GM19328 (cell line): Measurements from ENCODE around the gene GPN2.

Experiments
- ATAC-seq: cut with Tn5 transposase; IDR thresholded peaks from one replicate; pipeline ENCODE4 v1.9.1; 2021; ENCODE audit warnings: mild to moderate bottlenecking, moderate library complexity; ENCODE audit not compliant: unreplicated experiment

The GPN2 gene

DNA sequence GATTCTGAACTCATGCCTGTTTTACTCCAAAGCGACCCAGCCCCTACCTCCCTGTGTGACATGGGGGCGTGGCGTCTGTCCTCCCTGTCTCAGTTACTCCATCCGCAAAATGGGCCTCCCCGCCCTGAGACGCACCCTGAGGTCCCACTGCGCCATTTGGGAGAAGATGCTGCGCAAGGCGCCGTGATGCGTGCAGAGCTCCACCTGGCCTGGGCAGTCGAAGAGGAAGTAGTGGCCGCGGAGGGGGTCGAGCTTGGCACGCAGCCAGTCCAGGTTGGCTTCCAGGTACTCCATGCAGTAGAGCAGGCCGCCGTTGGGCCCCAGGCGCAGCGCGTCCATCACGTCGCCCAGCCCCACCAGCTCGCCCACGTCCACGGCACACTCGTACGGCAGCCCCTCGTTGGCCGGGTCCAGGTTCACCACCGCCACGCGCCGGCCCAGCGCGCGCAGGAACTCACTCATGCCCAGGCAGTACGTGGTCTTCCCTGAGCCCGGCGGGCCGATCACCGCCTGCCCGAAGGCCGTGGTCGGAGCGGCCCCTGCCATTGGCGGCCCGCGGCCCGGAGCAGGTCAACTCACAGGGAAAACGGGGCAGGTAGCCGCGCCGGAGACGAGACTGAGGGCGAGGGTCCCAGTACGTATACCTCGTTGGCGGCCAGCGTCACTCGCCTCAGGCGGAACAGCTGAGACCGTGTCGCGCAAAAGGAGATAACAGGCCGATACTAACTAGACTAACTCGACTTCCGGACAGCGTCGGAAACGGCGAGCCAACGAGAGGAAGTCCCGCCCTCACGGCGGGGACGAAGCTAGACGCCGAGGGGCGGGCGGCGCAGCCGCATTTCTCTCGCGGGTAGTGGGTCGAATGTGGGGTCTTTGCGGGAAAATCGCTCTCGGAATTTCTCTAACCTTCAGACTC lies at the start of gene GPN2:
GPN2 (minus strand) TSS at position 733 of the 916 bp plus-strand sequence; CDS start at position 546, 187 bp downstream.
- peak; percentile 86 for ATAC-seq

DNA sequence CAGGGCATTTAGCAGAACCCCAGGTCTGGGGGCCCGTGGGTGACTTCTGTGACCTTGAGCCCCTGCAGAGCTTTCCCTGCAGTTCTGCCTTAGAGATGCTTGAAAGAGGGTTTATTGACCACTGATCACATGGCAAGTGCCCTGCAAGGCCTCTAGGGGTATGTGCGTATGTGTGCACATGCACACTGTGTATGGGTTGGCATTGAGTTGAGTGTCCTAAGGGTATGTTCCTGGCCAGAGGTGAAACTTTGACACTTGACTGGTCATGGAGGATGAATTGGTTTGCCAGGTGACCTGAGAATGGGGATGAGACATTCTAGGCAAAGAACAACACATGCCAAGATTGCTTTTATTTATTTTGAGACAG lies 48.6 kb upstream of the GPN2 start:
- no peak for ATAC-seq

DNA sequence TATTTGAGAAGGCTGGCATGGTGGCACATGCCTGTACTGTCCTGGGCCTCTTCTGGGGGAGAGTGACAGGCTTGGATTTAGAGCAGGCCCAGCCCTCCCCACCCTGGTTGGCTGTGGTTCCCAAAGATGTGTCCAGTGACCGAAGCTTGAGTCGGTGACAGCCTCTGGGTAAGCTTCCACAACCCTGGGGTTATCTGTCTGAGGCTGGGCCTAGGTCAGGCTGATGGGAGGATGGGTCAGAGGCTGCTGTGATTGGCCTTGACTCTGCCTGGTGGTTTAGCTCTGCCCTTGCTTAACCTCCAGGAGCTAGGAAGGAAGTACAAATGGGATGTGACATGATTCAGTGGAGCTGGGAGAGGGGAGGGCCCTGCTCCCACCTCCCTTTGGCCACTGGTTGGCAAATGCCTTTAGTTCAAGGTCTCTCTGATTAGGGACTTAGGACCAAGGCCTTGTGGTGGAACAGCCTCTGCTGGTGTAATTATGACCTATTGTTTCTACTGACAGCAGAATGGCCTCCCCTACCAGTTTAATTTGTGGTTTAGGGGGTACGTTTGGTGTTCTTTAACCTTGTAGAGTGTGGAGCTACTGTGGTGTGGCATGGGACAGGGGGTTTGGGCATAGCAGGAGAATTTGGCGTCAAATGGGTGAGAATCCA lies 48.0 kb upstream of the GPN2 start:
- ATAC-seq: no peak

DNA sequence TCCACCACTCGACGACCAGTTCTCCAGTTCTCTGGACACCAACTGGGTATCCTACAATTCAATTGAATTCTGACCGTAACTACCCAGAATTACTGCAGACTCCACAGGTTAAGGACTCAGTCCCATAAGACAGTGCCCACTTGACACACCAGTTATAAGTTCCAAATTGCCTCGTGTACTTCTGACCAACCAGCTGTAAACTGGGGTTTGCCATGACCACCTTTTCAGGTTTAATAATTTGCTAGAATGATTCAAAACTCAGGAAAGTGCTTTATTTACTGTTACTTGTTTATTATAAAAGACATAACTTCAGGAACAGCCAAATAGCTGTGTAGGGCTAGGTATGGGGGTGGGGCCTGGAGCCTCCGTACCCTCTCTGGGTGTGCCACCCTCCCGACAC lies 46.7 kb upstream of the GPN2 start:
- ATAC-seq: no peak

DNA sequence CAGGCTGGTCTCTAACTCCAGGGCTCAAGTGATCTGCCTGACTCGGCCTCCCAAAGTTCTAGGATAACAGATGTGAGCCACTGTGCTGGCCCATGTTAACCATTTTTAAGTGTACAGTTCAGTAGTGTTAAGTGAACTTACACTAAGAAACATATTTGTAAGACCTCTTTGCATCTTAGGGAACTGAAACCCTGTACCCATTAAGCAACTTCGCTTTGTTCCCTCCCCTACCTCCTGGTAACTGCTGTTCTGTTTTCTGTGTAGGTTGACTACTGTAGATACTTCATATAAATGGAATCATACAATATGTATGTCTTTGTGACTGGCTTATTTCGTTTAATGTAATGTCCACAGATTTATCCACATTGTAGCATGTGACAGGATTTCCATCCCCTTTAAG lies 42.4 kb upstream of the GPN2 start:
- ATAC-seq: no peak

DNA sequence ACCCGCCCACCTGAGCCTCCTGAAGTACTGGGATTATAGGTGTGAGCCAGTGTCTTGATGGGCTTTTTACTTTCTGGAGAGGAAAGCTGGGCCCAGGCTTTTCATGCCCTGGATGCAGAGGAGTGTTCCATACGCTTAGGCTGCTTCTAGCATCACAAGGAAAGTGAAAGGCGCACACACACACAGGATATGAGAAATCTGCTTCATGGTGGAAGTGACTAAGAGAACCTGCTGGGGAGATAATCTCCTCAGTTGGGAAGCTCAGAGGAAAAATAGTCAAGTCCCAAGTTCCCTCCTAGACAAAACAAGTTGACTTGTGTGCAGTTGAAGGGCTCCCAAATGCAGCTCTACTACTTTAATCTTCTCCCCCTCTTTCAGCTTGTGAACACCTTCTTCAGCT lies 33.6 kb upstream of the GPN2 start:
- ATAC-seq: no peak

DNA sequence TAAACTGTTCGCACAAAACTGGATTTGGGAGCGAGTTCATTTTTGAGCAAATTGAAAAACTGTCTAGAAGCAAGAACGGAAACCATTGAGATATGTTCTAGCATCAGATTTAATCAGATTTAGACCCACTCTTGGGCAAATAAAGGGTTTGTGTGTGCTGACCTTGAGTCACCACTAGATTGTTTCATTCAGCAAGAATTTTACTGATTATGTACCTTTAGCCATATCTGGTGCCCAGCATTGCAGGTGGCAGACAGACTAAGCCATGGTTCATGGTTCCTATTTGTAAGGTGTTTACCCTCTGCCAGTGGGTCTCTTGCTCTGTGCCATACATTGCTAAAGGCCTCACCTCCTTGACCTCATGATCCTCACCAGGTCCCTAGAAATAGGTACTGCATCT lies 32.8 kb upstream of the GPN2 start:
- no peak for ATAC-seq

DNA sequence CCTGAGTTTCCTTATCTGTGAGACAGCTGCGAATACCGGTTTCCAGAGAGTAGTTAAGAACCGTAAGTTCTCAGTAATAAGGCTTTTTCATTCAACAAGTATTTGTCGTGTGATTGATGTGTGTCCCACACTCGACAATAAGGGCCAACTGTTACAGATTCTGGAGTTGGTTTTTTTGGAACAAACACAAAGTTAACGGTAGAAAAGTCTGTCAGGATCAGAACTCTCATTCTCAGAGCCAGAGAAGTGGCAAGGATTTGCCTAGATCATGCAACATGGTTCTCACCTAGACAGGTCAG lies 32.3 kb upstream of the GPN2 start:
- ATAC-seq: no peak

DNA sequence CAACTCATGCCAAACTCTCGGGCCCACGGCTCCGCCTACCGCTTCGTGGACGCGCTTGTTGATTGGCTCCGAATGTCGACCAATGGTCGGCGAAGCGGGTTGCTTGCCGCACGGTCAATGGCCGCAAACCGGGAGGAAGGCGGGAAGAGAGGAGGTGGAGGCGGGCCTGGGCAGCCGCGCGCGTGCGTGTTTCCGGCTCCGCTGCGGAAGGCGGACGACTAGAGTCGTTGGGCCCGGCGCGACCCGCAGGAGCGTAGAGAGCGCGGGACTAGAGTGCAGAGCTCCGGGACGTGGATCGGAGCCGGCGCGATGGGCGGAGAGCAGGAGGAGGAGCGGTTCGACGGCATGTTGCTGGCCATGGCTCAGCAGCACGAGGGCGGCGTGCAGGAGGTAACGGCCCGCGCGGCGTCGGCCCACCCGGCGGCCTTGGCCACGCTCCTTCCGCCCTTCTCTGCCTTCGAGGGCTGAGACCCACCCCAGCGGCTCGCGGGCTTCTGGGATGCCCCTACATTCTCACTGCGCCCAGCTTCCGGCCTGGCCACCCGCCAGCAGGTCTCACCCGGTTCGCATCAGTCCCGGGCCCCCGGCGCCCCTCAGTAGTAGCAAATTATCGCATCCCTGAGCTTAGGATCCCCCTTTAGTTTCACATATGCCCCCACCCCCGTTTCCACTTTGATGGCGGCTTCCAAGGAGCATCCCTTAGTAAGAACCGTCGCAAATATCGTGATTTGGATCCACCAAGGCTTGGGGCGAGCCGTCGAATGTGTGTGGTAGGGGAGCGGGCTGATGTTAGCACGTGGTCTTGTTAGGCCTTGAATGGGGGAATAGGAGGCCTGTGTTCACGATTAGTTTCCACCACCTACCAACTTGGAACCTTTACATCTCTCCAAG lies 31.7 kb upstream of the GPN2 start, which contains the start of gene NUDC:
NUDC (plus strand) TSS at position 204 of the 891 bp plus-strand sequence; CDS start at position 310, 106 bp downstream.
- ATAC-seq: peak; percentile 92

DNA sequence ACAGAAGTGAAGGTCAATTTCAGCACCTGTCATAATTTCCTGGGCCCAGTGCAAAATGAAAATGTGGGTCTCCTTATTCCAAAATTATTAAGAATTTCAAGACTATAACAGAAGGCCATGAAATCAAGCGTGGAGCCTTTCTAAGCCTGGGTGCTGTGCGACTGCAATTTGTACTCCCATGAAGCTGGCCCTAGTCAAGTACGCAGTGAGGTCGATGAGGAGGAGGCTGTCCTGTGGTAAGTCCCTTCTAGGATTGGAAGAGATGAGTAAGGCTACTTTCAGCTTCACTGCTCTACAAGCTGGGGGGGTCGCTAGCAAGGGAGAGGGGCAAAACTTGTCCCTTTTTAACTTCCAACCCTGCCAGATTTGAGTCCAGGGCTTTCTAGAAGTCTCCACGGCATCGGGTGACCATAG lies 31.1 kb upstream of the GPN2 start:
- ATAC-seq: peak; percentile 7

DNA sequence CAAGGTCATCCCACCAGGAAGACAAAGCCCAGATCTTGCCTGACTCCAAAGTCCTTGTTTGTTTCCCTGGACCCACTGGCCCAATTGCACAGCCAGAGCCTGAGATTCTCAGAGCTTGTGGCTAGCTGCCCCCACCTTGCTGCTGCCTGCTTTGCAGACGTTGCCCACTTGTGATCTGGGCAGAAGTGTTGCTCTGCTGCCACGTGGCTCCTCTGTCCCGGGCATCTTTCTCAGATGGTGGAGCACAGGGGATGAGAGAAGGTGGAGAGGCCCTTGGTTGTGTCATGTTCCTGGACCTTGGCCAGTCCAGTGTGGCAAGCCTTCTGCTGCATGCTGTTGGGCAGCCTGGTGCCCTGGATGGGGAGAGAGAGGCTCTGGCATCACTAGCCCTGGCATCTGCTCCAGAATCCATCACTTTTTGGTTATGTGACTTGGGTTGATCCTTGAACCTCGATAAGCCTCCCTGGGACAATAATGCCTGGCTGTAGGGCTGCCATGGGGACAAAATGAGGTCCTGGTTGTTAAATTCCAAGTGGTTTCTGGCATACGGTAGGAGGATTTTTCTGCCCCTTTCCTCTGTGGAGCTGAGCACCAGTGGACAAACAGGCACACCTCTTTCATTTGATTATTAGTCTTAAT lies 25.2 kb upstream of the GPN2 start:
- no peak for ATAC-seq

DNA sequence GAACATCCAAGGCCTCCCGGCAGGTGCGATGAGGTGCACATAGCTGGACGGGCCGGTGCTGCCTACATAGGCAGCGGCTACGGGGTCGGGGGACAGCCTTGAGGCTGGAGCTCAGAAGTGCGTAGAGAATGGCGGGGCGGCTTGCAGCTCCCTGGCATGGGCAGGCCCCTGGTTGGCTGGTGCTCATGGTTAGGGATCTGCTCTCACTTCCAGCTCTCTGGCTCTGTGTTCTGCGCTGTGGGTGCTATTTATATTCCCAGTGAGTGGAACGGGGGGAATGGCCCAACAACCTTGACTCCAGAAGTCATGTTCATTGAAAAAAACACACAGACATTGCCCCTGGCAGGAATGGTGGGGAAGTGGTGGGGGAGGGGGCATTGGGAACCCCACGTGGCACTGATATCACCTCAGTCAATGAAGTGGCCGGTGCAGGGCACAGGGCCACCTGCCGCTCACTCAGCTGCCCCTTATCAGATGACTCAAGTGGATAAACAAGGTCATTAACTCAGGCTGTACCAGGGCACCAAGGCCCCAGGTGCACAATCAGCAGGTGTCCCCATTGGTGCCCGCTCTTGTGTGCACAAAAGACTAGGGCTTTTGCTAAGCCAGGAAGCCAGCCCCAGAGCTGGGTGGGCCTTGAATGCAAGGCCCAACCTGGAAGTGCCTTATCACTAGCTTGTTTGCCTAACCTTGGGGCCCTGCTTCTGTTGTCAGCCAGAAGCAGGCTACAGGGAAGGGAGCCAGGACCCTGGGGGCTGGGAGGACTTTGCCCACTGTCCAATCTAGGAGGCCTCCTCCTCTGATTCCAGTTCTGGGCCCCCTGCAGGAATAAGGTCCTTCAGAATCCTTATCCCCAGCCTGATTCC lies 23.9 kb upstream of the GPN2 start, which contains the start of gene NR0B2:
NR0B2 (minus strand) TSS at position 222 of the 866 bp plus-strand sequence; CDS start at position 187, 35 bp downstream.
- ATAC-seq: no peak

DNA sequence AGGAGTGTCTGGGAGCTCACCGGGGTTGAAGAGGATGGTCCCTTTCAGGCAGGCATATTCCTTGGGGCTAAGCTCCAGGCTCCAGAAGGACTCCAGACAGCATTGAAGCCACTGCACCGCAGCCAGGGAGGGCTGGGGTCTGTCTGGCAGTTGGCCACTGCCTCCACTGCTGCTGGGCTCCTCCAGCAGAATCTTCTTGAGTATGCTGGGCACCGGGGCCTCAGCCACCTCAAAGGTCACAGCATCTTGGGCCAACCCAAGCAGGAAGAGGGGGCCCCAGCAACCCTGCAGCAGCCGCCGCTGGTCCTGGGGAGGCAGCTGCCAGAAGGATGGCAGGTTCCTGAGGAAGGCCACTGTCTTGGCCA lies 23.3 kb upstream of the GPN2 start:
- ATAC-seq: no peak

DNA sequence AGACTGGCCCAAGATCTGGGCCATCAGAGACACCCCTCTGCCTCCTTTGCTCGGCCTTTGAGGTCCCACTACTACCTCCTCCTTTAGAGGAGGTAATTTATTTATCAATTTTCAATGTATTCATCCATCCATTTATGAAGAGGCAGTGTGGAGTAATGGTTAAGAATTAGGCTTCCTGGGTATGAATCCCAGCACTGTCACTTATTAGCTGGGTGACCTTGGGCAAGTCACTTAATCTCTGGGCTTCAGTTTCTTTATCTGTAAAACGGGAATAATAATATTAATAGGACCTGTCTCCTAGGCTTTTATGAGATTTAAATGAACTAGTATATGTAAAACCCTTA lies 22.0 kb upstream of the GPN2 start:
- ATAC-seq: no peak

DNA sequence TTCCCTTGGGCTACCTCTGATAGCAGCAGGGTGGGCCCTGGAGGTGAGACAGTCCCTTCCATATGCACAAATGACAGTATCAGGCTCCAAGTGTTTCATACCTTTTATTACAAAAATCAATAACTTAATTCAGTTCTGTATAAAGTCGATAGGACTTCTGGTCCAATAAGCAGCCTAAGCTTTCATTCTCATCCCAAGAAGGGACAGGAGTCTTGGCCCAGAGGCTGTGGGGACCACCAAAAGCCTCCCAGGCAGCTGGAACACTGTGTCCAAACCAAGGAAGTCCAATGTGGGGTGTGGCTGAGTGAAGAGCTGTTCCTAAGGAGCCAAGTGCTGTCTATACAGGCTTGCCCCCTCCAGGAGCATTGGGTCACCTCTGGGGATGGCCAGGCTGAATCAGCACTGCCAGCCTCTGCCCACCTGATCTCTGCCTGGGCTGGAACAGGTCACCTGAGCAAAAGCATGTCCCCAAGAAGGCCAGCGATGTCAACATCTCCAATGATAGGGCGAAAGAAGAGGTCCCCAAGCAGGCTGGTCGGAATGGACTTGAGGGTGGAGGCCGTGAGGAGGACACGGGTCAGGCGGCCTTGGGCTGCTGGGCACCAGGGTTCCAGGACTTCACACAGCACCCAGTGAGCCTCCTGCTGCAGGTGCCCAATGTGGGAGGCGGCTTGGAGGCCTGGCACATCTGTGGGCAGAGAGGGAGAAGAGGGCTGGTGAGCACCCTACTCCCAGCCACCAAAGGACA lies 21.5 kb upstream of the GPN2 start:
- no peak for ATAC-seq

DNA sequence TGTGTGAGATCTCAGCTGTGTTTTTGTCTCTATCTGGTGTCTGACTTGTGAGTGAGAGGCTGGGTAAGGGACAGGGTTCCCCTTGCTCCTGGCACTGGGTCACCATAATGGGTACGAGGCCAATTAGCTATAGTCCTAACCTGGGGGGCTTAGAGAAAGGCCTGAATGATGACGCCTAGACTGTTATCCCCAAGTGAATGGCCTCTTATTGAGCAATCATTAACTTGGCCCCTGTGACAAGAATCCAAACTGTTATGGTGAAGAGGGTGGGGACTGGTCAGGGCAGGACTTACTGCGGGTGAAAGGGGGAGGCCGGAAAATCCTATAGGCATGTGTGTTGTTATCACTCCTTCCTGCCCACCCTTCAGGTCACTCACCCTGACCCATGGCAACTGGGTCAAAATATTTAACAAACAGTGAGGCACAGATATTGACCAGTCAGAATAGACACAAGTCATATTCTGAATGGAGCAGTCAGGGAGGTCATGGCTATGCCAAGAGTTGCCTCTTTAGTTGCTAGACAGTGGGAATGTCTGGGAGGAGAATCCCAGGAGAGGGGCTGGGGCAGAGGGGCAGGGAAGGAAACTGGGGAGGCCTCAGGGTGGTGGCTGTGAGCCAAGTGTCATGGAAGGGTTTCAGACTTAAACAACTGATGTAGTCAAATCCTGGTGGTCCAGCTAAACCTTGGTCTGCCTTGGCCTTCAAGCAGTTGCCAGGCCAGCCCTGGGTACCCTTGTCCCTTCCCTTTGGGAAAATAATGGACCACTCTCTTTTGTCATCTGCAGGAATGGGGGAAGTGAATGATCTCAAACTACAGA lies 20.5 kb upstream of the GPN2 start:
- no peak for ATAC-seq

DNA sequence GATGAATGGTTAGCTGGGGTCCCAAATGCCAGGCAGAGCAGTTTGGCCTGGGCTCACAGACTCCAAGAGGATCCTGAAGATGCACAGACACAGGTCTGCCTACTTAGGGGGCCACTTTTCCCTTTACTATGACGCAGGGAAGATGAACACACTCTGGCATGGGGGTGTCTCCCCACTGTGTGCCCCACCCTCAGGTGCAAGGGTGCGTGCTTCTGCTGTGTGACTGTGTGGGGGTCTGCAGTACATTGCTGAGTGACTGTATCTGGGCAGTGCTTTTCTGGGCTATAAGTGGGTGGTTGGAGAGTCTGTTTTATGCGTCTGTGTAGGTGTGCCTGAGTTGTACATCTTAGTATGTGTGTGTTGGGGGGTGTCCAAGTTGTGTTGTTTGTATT lies 19.9 kb upstream of the GPN2 start:
- no peak for ATAC-seq

DNA sequence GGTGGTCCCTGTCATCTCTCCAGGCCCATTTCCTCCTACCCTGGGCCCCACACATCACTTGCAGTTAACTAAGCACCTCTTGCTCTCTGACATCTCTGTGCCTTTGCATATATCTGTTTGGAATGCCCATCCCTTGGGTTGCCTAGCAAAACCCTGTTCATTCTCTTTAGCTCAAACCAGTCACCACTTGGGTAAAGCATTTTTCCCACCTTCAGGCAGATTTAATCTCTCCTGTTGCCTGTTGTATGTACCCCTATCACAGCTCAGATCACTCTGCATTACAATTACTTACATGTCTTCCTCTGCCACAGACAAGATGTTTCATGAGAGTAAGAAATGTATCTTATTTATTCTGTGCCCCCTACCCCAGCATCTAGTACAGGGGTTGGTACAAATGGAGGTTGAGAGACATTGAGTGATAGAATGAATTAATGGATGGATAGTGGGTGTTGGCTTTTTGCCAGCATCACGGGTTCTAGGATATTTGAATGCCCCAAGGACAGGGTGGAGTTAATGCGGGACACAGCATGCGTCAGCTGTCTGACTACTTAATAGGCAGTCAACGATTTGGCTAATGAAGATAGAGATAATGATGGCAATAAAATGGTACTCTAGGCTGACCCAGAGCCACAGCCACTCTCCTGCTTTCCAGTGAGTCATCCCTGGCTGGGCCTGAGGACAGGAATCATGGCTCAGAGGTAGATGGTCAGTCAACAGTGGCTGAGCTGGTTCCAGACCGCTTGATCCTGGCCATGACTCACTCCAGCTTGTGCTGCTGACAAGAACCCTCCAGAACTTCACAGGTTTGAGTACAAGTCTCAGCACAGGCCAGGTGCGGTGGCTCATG lies 17.2 kb upstream of the GPN2 start:
- no peak for ATAC-seq
